CD4-positive, alpha-beta memory T cell (primary cell): ENCODE data around the gene TCF4. TPM values are rescaled to one million over a fixed set of nuclear protein-coding genes. Genes with fewer than 3 reads are reported as not detected.
A peak's percentile ranks its signal among the peaks of the same experiment; 100 is the strongest.

Experiments used
- CTCF ChIA-PET: fragments of 350-600 bp; sonication (Branson Sonifier 250); formaldehyde crosslinking; loops from one replicate; lab custom pipeline; 2021; ENCODE audit warnings: inconsistent platforms; ENCODE audit not compliant: partially characterized antibody; lab: Charles Lee
- POLR2A ChIA-PET: fragments of 350-600 bp; sonication (Branson Sonifier 250); formaldehyde crosslinking; loops from one replicate; lab custom pipeline; 2021; ENCODE audit not compliant: partially characterized antibody; lab: Charles Lee
- DNase-seq, 5 donors: peaks; one replicate each; pipeline versions ENCODE4 v3.0.0 to v3.0.0-alpha.2; 2020 to 2022; ENCODE audit warnings: mixed read lengths in 1 of 5
- H3K27ac ChIP-seq: one replicate; pipeline ENCODE4 v1.7.0; 2013; ENCODE audit warnings: low read depth, low read length
- H3K27me3 ChIP-seq: 2 replicates; pipeline ENCODE4 v1.7.0; 2013; ENCODE audit warnings: mild to moderate bottlenecking, low read length, moderate library complexity; ENCODE audit not compliant: insufficient read depth
- H3K36me3 ChIP-seq: 2 replicates; pipeline ENCODE4 v1.7.0; 2013; ENCODE audit warnings: mild to moderate bottlenecking, low read length, moderate library complexity; ENCODE audit not compliant: insufficient read depth
- H3K4me1 ChIP-seq: 2 replicates; pipeline ENCODE4 v1.7.0; 2013; ENCODE audit warnings: mild to moderate bottlenecking, low read length, moderate library complexity; ENCODE audit not compliant: insufficient read depth
- H3K4me3 ChIP-seq, 2 donors: one replicate each; pipeline ENCODE4 v1.7.0; 2013; ENCODE audit warnings: low read length in 2 of 2, mild to moderate bottlenecking in 1 of 2
- H3K9me3 ChIP-seq, 2 donors: one replicate each; pipeline ENCODE4 v1.7.0; 2013; ENCODE audit warnings: low read length in 2 of 2, control low read depth in 1 of 2; ENCODE audit not compliant: control insufficient read depth in 1 of 2
- H3K27ac Mint-ChIP-seq, 7 donors: one replicate each; pipeline ENCODE4 v1.8.0; 2020 to 2021; ENCODE audit warnings: mixed read lengths in 7 of 7, mild to moderate bottlenecking in 6 of 7, inconsistent platforms in 3 of 7, moderate library complexity in 3 of 7
- H3K27me3 Mint-ChIP-seq, 2 donors: one replicate each; pipeline ENCODE4 v1.8.0; 2020 to 2021; ENCODE audit warnings: mixed read lengths in 2 of 2
- H3K36me3 Mint-ChIP-seq, 2 donors: one replicate each; pipeline ENCODE4 v1.8.0; 2020 to 2021; ENCODE audit warnings: mixed read lengths in 2 of 2, inconsistent platforms in 1 of 2, mild to moderate bottlenecking in 1 of 2
- H3K4me1 Mint-ChIP-seq, 4 donors: one replicate each; pipeline ENCODE4 v1.8.0; 2020 to 2021; ENCODE audit warnings: mixed read lengths in 4 of 4, mild to moderate bottlenecking in 1 of 4
- H3K4me3 Mint-ChIP-seq, 8 donors: one replicate each; pipeline ENCODE4 v1.8.0; 2020 to 2021; ENCODE audit warnings: mixed read lengths in 8 of 8, mild to moderate bottlenecking in 7 of 8, moderate library complexity in 6 of 8, inconsistent platforms in 3 of 8
- H3K9me3 Mint-ChIP-seq, 8 donors: one replicate each; pipeline ENCODE4 v1.8.0; 2020 to 2021; ENCODE audit warnings: mixed read lengths in 8 of 8, mild to moderate bottlenecking in 5 of 8, inconsistent platforms in 3 of 8, moderate library complexity in 1 of 8
- intact Hi-C: fragments of 100-400 bp; cut with micrococcal nuclease; formaldehyde crosslinking; loops from one replicate; pipeline ENCODE4 v1.15.1; 2023
- polyA plus RNA-seq, 2 donors: library from polyadenylated mRNA; unstranded; fragments of 300-500 nt; fragmentation: Illumina TruSeq; gene quantifications; one replicate each; pipeline ENCODE4 v1.2.3, GENCODE V29; 2021
- total RNA-seq, 2 experiments: library from RNA; stranded (reverse); gene quantifications; one replicate each; pipeline ENCODE4 v1.2.3, GENCODE V29; 2021

The TCF4 gene
- total RNA-seq: under 1 TPM; 0.58 to 0.93 TPM
- polyA plus RNA-seq: 1 to 10 TPM in 1 of 2 donors, under 1 TPM in 1; 0.11 to 2.2 TPM

DNA sequence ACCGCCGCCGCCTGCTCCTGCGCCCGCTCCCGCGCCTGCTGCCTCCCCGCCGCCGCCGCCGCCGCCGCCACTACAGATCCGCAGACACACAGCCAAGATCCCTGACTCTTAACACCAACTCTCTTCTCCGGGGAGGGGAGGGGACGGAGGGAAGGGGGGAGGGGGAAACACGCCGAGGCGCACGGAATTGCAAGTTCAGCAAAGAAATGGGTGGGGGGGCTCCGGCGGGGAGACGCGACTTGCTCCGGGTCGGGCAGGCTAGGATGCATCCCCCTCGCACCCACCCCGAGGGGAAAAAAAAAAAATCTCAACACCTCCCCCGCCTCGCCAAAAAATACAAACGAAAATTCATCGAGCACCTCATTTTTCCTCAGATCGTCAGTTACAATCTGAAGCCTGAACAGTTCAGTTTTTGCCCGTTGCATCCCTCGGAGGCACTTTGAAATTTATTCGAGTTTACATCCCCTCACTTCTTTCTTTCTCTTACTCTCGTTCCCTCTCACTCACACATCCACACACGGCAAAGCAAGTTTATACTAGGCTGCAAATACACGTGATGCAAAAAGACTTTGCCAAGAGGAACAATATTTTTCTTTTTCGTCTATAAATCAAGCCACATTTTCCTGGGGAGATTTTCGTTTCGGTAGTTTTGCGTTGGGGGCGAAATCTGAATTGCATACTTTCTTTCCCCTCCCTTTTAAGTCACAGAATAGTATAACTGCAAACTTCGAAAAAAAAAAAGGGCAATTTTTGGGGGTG lies at the start of gene TCF4:
Gene TCF4 (minus strand): TSS at position 82 of the 759 bp plus-strand sequence. CDS start 1,076 bp downstream, outside the sequence.
- peaks cover 9 to 24% (median 12%) of the 10 kb centered on the region in 4 donors for H3K4me1 Mint-ChIP-seq
- peaks cover 0 to 3% of the 10 kb centered on the region in 2 donors for H3K36me3 Mint-ChIP-seq
- peak within 1 kb of the TSS in 1 of 7 donors; percentile 24 for H3K27ac Mint-ChIP-seq
- Histone ChIP-seq H3K27ac (no peak within 1 kb of the TSS), H3K9me3 (no peaks in the 10 kb centered on the region), H3K36me3 (no peaks in the 10 kb centered on the region), H3K4me1 (no peaks in the 10 kb centered on the region), H3K27me3 (peaks cover 5% of the 10 kb centered on the region), H3K4me3 (peak within 1 kb of the TSS in 1 of 2 donors; percentile 26)
- intact Hi-C loops: no loop called here
- peaks cover 0 to 30% (median 9%) of the 10 kb centered on the region in 8 donors for H3K9me3 Mint-ChIP-seq
- ChIA-PET POLR2A (no interaction called here), CTCF (no interaction called here)
- peak within 1 kb of the TSS; percentile 60 to 87 (median 80) for H3K4me3 Mint-ChIP-seq
- peaks cover 36 to 38% of the 10 kb centered on the region in 2 donors for H3K27me3 Mint-ChIP-seq
- DNase-seq: no peak

DNA sequence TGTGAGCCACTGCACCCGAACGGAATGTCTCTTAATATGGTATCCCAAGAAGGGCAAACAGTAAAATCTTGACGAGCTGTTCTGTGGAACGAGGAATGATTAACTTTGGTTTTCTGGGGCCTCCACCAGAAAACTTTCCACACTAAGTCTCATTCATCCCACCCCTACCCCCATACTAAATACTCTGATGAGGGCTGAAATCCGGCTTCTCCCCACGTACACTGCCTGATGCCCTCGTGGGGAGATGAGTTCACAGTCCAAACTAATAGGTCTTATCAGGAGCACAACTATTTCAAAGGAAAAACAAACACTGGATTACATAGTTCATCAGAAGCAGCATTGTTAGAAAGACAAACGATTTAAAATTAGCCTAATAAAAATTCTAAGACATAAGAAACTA lies 49.2 kb upstream of the TCF4 start:
- POLR2A ChIA-PET: no interaction called here
- H3K27ac ChIP-seq: no peak overlapping the region
- no peaks in the 10 kb centered on the region for H3K9me3 ChIP-seq
- Mint-ChIP-seq H3K9me3 (peaks cover 5 to 17% (median 13%) of the 10 kb centered on the region in 8 donors), H3K4me1 (no peaks in the 10 kb centered on the region), H3K27me3 (no peaks in the 10 kb centered on the region), H3K4me3 (no peak overlapping the region), H3K27ac (no peak overlapping the region), H3K36me3 (no peaks in the 10 kb centered on the region)
- no peaks in the 10 kb centered on the region for H3K27me3 ChIP-seq
- intact Hi-C loops: no loop called here
- CTCF ChIA-PET: no interaction called here
- H3K4me3 ChIP-seq: no peak overlapping the region
- DNase-seq: no peak
- H3K4me1 ChIP-seq: no peaks in the 10 kb centered on the region
- no peaks in the 10 kb centered on the region for H3K36me3 ChIP-seq

DNA sequence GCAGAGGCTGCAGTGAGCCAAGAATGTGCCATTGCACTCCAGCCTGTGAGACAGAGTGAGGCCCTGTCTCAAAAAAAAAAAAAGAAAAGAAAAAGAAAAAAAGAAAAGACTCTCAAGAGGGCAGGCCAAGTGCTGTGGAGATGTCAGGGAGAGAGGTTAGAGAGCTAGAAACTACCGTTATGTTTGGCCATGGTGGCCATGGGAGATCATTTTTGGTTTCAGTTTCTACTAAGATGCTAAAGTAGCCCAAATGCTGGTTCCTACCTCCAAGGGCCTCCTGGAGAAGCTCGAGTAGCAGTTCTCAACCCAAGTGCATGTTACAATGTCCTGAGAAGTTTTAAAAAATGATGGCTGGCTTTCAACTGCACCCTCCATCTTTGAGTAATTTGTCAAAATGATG lies 47.4 kb upstream of the TCF4 start:
- no peaks in the 10 kb centered on the region for H3K4me1 ChIP-seq
- H3K9me3 ChIP-seq: no peaks in the 10 kb centered on the region
- no peak overlapping the region for H3K27ac Mint-ChIP-seq
- H3K9me3 Mint-ChIP-seq: peaks cover 3 to 15% (median 9%) of the 10 kb centered on the region in 8 donors
- no peak overlapping the region for H3K4me3 ChIP-seq
- intact Hi-C loops: no loop called here
- no peak overlapping the region for H3K4me3 Mint-ChIP-seq
- no peaks in the 10 kb centered on the region for H3K4me1 Mint-ChIP-seq
- ChIA-PET POLR2A (no interaction called here), CTCF (no interaction called here)
- no peaks in the 10 kb centered on the region for H3K27me3 Mint-ChIP-seq
- no peak overlapping the region for H3K27ac ChIP-seq
- H3K36me3 Mint-ChIP-seq: no peaks in the 10 kb centered on the region
- DNase-seq: no peak
- no peaks in the 10 kb centered on the region for H3K27me3 ChIP-seq
- no peaks in the 10 kb centered on the region for H3K36me3 ChIP-seq

DNA sequence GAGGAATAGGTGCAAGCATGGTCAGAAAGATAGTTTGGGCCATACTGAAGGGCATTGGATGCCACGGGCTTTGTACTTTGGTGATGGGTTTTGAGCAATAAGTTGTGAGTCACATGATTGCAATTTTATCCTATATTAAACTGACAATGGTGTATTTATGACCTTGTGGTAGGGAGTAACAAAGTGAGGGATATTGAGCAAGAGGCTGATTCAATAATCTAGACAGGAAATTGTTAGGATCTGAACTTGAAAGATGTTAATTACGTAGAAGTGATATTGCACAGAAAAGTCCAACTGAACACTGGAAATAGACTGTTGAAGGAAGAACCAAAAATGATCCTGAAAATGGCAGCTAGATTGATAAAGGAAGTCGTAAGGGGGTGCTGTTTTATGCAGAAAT lies 46.6 kb upstream of the TCF4 start:
- Histone ChIP-seq H3K36me3 (no peaks in the 10 kb centered on the region), H3K27me3 (no peaks in the 10 kb centered on the region), H3K4me1 (no peaks in the 10 kb centered on the region), H3K27ac (no peak overlapping the region), H3K4me3 (no peak overlapping the region), H3K9me3 (no peaks in the 10 kb centered on the region)
- Mint-ChIP-seq H3K9me3 (peaks cover 3 to 15% (median 7%) of the 10 kb centered on the region in 8 donors), H3K4me1 (no peaks in the 10 kb centered on the region), H3K27ac (no peak overlapping the region), H3K4me3 (no peak overlapping the region), H3K27me3 (no peaks in the 10 kb centered on the region), H3K36me3 (no peaks in the 10 kb centered on the region)
- CTCF ChIA-PET: no interaction called here
- intact Hi-C loops: no loop called here
- POLR2A ChIA-PET: no interaction called here
- DNase-seq: no peak

DNA sequence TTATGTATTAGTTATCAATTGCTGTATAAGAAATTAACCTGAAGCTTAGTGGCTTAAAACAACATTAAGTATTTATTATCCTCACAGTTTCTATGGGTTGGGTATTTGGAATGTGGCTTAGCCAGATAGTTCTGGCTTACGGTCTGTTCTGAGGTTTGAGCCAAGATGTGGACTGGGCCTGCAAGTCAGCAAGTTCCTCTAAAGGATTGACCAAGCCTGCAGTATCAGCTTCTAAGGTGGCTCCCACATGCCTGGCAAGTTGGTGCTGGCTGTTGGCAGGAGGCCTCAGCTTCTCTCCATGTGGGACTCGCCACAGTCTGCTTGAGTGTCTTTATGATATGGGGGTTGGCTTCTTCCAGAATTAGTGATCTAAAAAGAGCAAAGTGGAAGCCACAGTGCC lies 45.0 kb upstream of the TCF4 start:
- Histone ChIP-seq H3K4me3 (no peak overlapping the region), H3K36me3 (no peaks in the 10 kb centered on the region), H3K4me1 (no peaks in the 10 kb centered on the region), H3K9me3 (no peaks in the 10 kb centered on the region), H3K27me3 (no peaks in the 10 kb centered on the region), H3K27ac (no peak overlapping the region)
- DNase-seq: no peak
- Mint-ChIP-seq H3K9me3 (peaks cover 3 to 15% (median 7%) of the 10 kb centered on the region in 8 donors), H3K4me1 (no peaks in the 10 kb centered on the region), H3K27ac (no peak overlapping the region), H3K27me3 (no peaks in the 10 kb centered on the region), H3K4me3 (no peak overlapping the region), H3K36me3 (no peaks in the 10 kb centered on the region)
- ChIA-PET POLR2A (no interaction called here), CTCF (no interaction called here)
- intact Hi-C loops: no loop called here

DNA sequence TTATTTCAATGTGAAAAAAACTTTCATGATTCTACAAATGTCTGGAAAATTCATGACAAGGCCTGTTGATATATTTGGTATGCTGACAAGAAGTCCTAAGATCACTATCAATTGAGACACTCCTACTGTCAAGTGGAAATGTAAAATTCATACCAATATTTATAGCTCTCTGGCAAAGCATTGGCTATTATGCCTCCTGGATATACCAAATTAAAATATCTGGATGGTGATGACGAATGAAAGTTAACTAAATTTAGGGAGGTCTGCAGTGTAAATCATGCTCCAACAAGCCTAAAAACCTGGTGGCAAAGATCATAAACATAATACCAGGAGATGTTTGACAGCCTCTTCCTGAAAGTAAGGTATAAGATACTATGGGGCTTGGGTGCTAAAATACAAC lies 41.1 kb upstream of the TCF4 start:
- Mint-ChIP-seq H3K27me3 (no peaks in the 10 kb centered on the region), H3K4me1 (no peaks in the 10 kb centered on the region), H3K36me3 (no peaks in the 10 kb centered on the region), H3K27ac (no peak overlapping the region), H3K4me3 (no peak overlapping the region), H3K9me3 (peaks cover 0 to 9% (median 5%) of the 10 kb centered on the region in 8 donors)
- H3K27ac ChIP-seq: no peak overlapping the region
- H3K4me3 ChIP-seq: no peak overlapping the region
- DNase-seq: no peak
- H3K9me3 ChIP-seq: no peaks in the 10 kb centered on the region
- intact Hi-C loops: no loop called here
- H3K27me3 ChIP-seq: no peaks in the 10 kb centered on the region
- ChIA-PET POLR2A (no interaction called here), CTCF (interaction anchor here (0.7 kb wide), 1 partner anchor 11 kb away, joined by 3 read pairs; no protein-coding TSS in a partner anchor)
- no peaks in the 10 kb centered on the region for H3K4me1 ChIP-seq
- no peaks in the 10 kb centered on the region for H3K36me3 ChIP-seq

DNA sequence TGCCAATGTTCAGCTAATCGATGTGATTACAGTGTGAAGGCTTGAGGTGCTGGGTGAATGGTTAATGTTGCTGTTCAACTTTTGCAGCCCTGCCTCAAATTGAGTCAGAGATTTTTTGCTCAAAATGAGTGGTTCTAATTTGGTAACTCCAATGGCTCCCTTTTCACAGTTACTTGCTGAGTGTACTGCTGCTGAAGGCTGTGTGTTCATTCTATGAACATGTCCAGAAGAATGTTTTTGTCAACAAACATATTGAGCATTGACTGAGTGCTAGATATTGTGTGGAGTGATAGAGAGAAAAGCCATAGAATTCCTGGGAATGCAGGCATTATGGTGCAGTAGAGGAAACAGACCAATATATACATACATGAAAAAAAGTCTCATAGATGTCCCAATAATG lies 39.0 kb upstream of the TCF4 start:
- H3K4me3 Mint-ChIP-seq: no peak overlapping the region
- Histone ChIP-seq H3K27me3 (no peaks in the 10 kb centered on the region), H3K4me1 (no peaks in the 10 kb centered on the region), H3K27ac (no peak overlapping the region), H3K4me3 (no peak overlapping the region), H3K36me3 (no peaks in the 10 kb centered on the region), H3K9me3 (no peaks in the 10 kb centered on the region)
- intact Hi-C loops: no loop called here
- no peaks in the 10 kb centered on the region for H3K27me3 Mint-ChIP-seq
- ChIA-PET CTCF (no interaction called here), POLR2A (no interaction called here)
- H3K36me3 Mint-ChIP-seq: no peaks in the 10 kb centered on the region
- H3K27ac Mint-ChIP-seq: no peak overlapping the region
- no peak for DNase-seq
- no peaks in the 10 kb centered on the region for H3K4me1 Mint-ChIP-seq
- H3K9me3 Mint-ChIP-seq: peaks cover 0 to 5% (median 0%) of the 10 kb centered on the region in 8 donors
